ENCODE results near the gene ARMS2. TPM values are rescaled to one million over a fixed set of nuclear protein-coding genes. Genes with fewer than 3 reads are reported as not detected.

The ARMS2 gene
- total RNA-seq, 2 experiments from 2014 or later: not detected

DNA sequence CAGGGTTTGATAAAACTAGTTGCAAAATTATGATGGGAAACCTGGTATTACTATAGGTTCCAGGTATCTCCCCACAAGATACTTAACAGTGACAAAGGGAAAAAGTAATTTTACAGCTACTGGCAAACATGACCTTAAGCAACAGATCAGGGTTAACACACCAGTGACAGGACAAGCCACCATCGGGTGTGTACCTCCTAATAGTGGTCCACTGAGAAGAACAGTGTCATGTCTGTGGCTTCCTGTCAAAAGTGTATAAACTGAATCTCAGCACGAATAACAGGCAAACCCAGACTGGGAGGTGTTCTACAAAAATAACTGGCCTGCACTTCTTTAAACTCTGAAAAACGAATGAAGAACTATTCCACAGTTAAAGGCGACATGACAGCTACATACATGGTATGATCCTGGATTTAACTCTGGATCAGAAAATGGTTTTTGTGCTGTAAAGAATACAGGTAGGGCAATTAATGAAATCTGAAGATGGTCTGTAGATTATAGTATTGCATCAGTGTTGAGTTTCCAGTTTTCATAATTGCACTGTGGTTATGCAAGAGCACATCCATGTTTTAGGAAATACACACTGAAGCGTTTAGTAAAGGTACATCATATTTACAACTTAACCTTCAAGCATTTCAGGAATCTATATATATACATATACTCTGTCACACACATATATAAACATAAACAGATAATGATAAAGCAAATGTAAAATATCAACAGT, 32.0 kb upstream of the ARMS2 start:
- Mint-ChIP-seq H3K4me3 (peak overlapping the region; percentile 8), H3K27me3 (no peaks in the 10 kb centered on the region), H3K4me1 (ENCODE audit: low read depth) (peaks cover 77% of the 10 kb centered on the region), H3K27ac (peak overlapping the region; percentile 73), H3K9me3 (no peaks in the 10 kb centered on the region), H3K36me3 (ENCODE audit: low read depth) (peaks cover 64% of the 10 kb centered on the region)
- Histone ChIP-seq H3K4me1 (ENCODE audit: insufficient read depth, low read length) (peaks cover 29% of the 10 kb centered on the region), H3K27ac (ENCODE audit: low read depth in 1 of 2, low read length in 2 of 2) (peak overlapping the region in 1 of 2 donors; percentile 47), H3K4me3 (ENCODE audit: low read length) (no peak overlapping the region), H3K27me3 (ENCODE audit: control insufficient read depth in 1 of 2, insufficient read depth in 2 of 2, low read length in 2 of 2) (no peaks in the 10 kb centered on the region), H3K9me3 (ENCODE audit: control insufficient read depth in 1 of 2, insufficient read depth in 1 of 2, low read length in 2 of 2) (no peaks in the 10 kb centered on the region), H3K36me3 (ENCODE audit: insufficient read depth, low read length) (peaks cover 7% of the 10 kb centered on the region)
- DNase-seq (peak in 5 of 14 experiments; percentile 5 to 77 (median 43)), ATAC-seq (ENCODE audit: poor library complexity) (peak; percentile 68)
- CTCF ChIA-PET: interaction anchor here (0.6 to 1.8 kb wide), 2 partner anchors 44 to 802 kb away, joined by 3 read pairs; no protein-coding TSS in a partner anchor
- TF ChIP-seq, protein P1, sequence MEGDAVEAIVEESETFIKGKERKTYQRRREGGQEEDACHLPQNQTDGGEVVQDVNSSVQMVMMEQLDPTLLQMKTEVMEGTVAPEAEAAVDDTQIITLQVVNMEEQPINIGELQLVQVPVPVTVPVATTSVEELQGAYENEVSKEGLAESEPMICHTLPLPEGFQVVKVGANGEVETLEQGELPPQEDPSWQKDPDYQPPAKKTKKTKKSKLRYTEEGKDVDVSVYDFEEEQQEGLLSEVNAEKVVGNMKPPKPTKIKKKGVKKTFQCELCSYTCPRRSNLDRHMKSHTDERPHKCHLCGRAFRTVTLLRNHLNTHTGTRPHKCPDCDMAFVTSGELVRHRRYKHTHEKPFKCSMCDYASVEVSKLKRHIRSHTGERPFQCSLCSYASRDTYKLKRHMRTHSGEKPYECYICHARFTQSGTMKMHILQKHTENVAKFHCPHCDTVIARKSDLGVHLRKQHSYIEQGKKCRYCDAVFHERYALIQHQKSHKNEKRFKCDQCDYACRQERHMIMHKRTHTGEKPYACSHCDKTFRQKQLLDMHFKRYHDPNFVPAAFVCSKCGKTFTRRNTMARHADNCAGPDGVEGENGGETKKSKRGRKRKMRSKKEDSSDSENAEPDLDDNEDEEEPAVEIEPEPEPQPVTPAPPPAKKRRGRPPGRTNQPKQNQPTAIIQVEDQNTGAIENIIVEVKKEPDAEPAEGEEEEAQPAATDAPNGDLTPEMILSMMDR (IDR thresholded peaks at IDR 0.05): no peak
- POLR2A ChIA-PET: interaction anchor here (0.6 to 1.7 kb wide), 3 partner anchors 15 to 73 kb away, joined by 3 to 11 read pairs (median 6); partner anchors contain the start of gene PLEKHA1
- intact Hi-C loops (cut with DNase I, micrococcal nuclease): no loop called here

GRCh38 chr10:122424059-122424458, 30.4 kb upstream of the ARMS2 start:
- H3K4me1 ChIP-seq (ENCODE audit: insufficient read depth, low read length): peaks cover 23% of the 10 kb centered on the region
- H3K36me3 Mint-ChIP-seq (ENCODE audit: low read depth): peaks cover 62% of the 10 kb centered on the region
- H3K4me3 Mint-ChIP-seq: no peak overlapping the region
- DNase-seq (no peak), ATAC-seq (ENCODE audit: poor library complexity) (no peak)
- intact Hi-C loops (cut with DNase I, micrococcal nuclease): no loop called here
- H3K36me3 ChIP-seq (ENCODE audit: insufficient read depth, low read length): peaks cover 15% of the 10 kb centered on the region
- H3K27me3 ChIP-seq (ENCODE audit: control insufficient read depth in 1 of 2, insufficient read depth in 2 of 2, low read length in 2 of 2): no peaks in the 10 kb centered on the region
- no peak overlapping the region for H3K4me3 ChIP-seq (ENCODE audit: low read length)
- no peaks in the 10 kb centered on the region for H3K9me3 ChIP-seq (ENCODE audit: control insufficient read depth in 1 of 2, insufficient read depth in 1 of 2, low read length in 2 of 2)
- H3K27ac ChIP-seq (ENCODE audit: low read depth in 1 of 2, low read length in 2 of 2): no peak overlapping the region
- peak overlapping the region; percentile 51 for H3K27ac Mint-ChIP-seq
- H3K27me3 Mint-ChIP-seq: no peaks in the 10 kb centered on the region
- peaks cover 70% of the 10 kb centered on the region for H3K4me1 Mint-ChIP-seq (ENCODE audit: low read depth)
- CTCF ChIA-PET: interaction anchor here (0.6 to 1.1 kb wide), 3 partner anchors 10 to 460 kb away, joined by 3 to 6 read pairs (median 3); no protein-coding TSS in a partner anchor
- POLR2A ChIA-PET: interaction anchor here (0.9 to 1.1 kb wide), 2 partner anchors 16 to 50 kb away, joined by 3 to 9 read pairs; no protein-coding TSS in a partner anchor
- H3K9me3 Mint-ChIP-seq: no peaks in the 10 kb centered on the region
- TF ChIP-seq, protein P1 (IDR thresholded peaks at IDR 0.05): no peak

DNA sequence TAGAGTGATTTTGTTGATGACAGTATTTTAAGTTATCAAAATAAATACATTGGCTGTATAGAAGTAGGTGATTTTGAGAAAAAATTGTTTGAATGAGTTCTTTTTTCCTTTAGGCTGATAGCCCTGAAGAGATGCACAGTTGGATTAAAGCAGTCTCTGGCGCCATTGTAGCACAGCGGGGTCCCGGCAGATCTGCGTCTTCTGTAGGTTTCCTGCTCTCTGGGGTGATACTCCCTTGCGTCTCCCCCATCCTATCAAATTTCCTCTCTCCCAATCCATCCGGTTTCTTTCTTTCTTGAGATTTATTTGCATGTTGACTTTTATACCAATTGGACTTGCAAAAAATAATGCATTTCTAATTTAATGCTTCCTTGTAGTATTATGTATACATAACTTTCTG, 27.6 kb upstream of the ARMS2 start:
- POLR2A ChIA-PET: interaction anchor here (1.0 kb wide), 1 partner anchor 19 kb away, joined by 3 read pairs; no protein-coding TSS in a partner anchor
- no peak overlapping the region for H3K4me3 Mint-ChIP-seq
- peaks cover 28% of the 10 kb centered on the region for H3K36me3 ChIP-seq (ENCODE audit: insufficient read depth, low read length)
- DNase-seq (no peak), ATAC-seq (ENCODE audit: poor library complexity) (no peak)
- intact Hi-C loops (cut with DNase I, micrococcal nuclease): no loop called here
- TF ChIP-seq, protein P1 (IDR thresholded peaks at IDR 0.05): no peak
- CTCF ChIA-PET: no interaction called here
- H3K4me1 ChIP-seq (ENCODE audit: insufficient read depth, low read length): peaks cover 5% of the 10 kb centered on the region
- H3K36me3 Mint-ChIP-seq (ENCODE audit: low read depth): peaks cover 72% of the 10 kb centered on the region
- no peaks in the 10 kb centered on the region for H3K27me3 Mint-ChIP-seq
- no peaks in the 10 kb centered on the region for H3K27me3 ChIP-seq (ENCODE audit: control insufficient read depth in 1 of 2, insufficient read depth in 2 of 2, low read length in 2 of 2)
- H3K27ac Mint-ChIP-seq: peak overlapping the region; percentile 70
- no peaks in the 10 kb centered on the region for H3K9me3 ChIP-seq (ENCODE audit: control insufficient read depth in 1 of 2, insufficient read depth in 1 of 2, low read length in 2 of 2)
- H3K4me1 Mint-ChIP-seq (ENCODE audit: low read depth): peaks cover 44% of the 10 kb centered on the region
- H3K27ac ChIP-seq (ENCODE audit: low read depth in 1 of 2, low read length in 2 of 2): no peak overlapping the region
- H3K9me3 Mint-ChIP-seq: no peaks in the 10 kb centered on the region
- H3K4me3 ChIP-seq (ENCODE audit: low read length): no peak overlapping the region

Measured in CD4-positive, alpha-beta T cell (primary cell).